Lung (tissue), 12 donors: ENCODE data around the gene ALDH1B1. TPM values are rescaled to one million over a fixed set of nuclear protein-coding genes. Genes with fewer than 3 reads are reported as not detected.

ENCODE experiments used
- ATAC-seq: fragments of 200-7000 bp; cut with Tn5 transposase; one replicate; pipeline ENCODE4 v1.9.1; 2020; ENCODE audit warnings: moderate number of reproducible peaks; ENCODE audit not compliant: insufficient read depth, low FRiP score
- DNase-seq, 3 donors: peaks; one replicate each; pipeline ENCODE4 v3.0.0-alpha.2; 2013 to 2017
- H3K27ac ChIP-seq, 2 donors: one replicate each; pipeline ENCODE4 v1.5.1; 2013; ENCODE audit warnings: mild to moderate bottlenecking in 2 of 2, moderate library complexity in 2 of 2, control low read depth in 1 of 2, inconsistent platforms in 1 of 2, low read depth in 1 of 2, low read length in 1 of 2
- H3K27me3 ChIP-seq, 3 donors: one replicate each; pipeline ENCODE4 v1.5.1; 2013; ENCODE audit warnings: low read length in 2 of 3; ENCODE audit not compliant: control insufficient read depth in 3 of 3, insufficient read depth in 3 of 3
- H3K36me3 ChIP-seq, 4 donors: one replicate each; pipeline ENCODE4 v1.5.1; 2013; ENCODE audit warnings: low read length in 4 of 4, mild to moderate bottlenecking in 1 of 4, moderate library complexity in 1 of 4; ENCODE audit not compliant: control insufficient read depth in 4 of 4, insufficient read depth in 4 of 4
- H3K4me1 ChIP-seq, 5 donors: one replicate each; pipeline ENCODE4 v1.5.1; 2013; ENCODE audit warnings: low read length in 5 of 5, mild to moderate bottlenecking in 2 of 5, moderate library complexity in 1 of 5; ENCODE audit not compliant: control insufficient read depth in 5 of 5, insufficient read depth in 5 of 5
- H3K4me3 ChIP-seq: one replicate; pipeline ENCODE4 v1.5.1; 2013; ENCODE audit warnings: mild to moderate bottlenecking, control low read depth, moderate library complexity
- H3K9ac ChIP-seq, 2 donors: one replicate each; pipeline ENCODE4 v1.5.1; 2013; ENCODE audit warnings: low read length in 2 of 2, control low read depth in 1 of 2; ENCODE audit not compliant: insufficient read depth in 1 of 2
- H3K9me3 ChIP-seq, 4 donors: one replicate each; pipeline ENCODE4 v1.5.1; 2013; ENCODE audit warnings: low read length in 3 of 4, mild to moderate bottlenecking in 1 of 4, moderate library complexity in 1 of 4; ENCODE audit not compliant: control insufficient read depth in 4 of 4, insufficient read depth in 3 of 4
- CTCF ChIP-seq: IDR thresholded peaks from 2 replicates; pipeline ENCODE4 v1.5.1; 2012; ENCODE audit warnings: mild to moderate bottlenecking; ENCODE audit errors: control extremely low read depth, extremely low read depth
- WGBS, 2 donors: extraction: QIAGEN DNeasy Blood & Tissue Kit; methylation state at CpG; one replicate each; pipeline ENCODE4 v1.1.7; 2013; 5-methylcytosine and 5-hydroxymethylcytosine counted together
- polyA plus RNA-seq, 2 donors: library from polyadenylated mRNA; stranded (reverse); fragments of 200-250 nt; gene quantifications; one replicate each; pipeline ENCODE4 v1.2.1, GENCODE V29; 2013
- total RNA-seq, 2 donors: library from RNA; depleted of rRNA in 1 of 2; stranded (reverse); fragments of >200 nt in 1 of 2; gene quantifications; one replicate each; pipeline ENCODE4 v1.2.1, GENCODE V29; 2014 to 2021
- donor health status: control.
- donor health status: control.
- donor health status: Bipolar disorder and iron deficiency.
- donor health status: healthy.
- donor health status: DM: yes; HTN: yes; CAD: no.

Gene ALDH1B1
- total and polyA plus RNA-seq, 4 donors = 6.4 to 21.1 (median 12.0) TPM

GRCh38 chr9:38344566-38345324, 47.8 kb upstream of the ALDH1B1 start:
- TF ChIP-seq CTCF = no peak
- peaks cover 0 to 3% (median 0%) of the 10 kb centered on the region in 4 donors for H3K9me3 ChIP-seq
- H3K27ac ChIP-seq = no peak overlapping the region
- no peak for ATAC-seq
- no peaks in the 10 kb centered on the region for H3K36me3 ChIP-seq
- DNase-seq = no peak
- H3K9ac ChIP-seq = no peak overlapping the region
- no peaks in the 10 kb centered on the region for H3K27me3 ChIP-seq
- H3K4me1 ChIP-seq = peaks cover 0 to 12% (median 2%) of the 10 kb centered on the region in 5 donors
- no peak overlapping the region for H3K4me3 ChIP-seq
- 78 to 91% methylated on average over 7 of the region's 7 CpGs for WGBS, 2 donors

GRCh38 chr9:38345851-38346755, 46.4 kb upstream of the ALDH1B1 start:
- Histone ChIP-seq H3K36me3 (no peaks in the 10 kb centered on the region), H3K27me3 (no peaks in the 10 kb centered on the region), H3K4me3 (no peak overlapping the region), H3K27ac (no peak overlapping the region), H3K9ac (no peak overlapping the region), H3K9me3 (peaks cover 0 to 3% (median 0%) of the 10 kb centered on the region in 4 donors), H3K4me1 (peaks cover 0 to 10% (median 0%) of the 10 kb centered on the region in 5 donors)
- TF ChIP-seq CTCF = no peak
- no peak for DNase-seq
- 90 to 92% methylated on average over 10 of the region's 10 CpGs for WGBS, 2 donors
- no peak for ATAC-seq

GRCh38 chr9:38346811-38347210, 45.7 kb upstream of the ALDH1B1 start:
- no peak for TF ChIP-seq CTCF
- Histone ChIP-seq H3K36me3 (no peaks in the 10 kb centered on the region), H3K4me1 (peaks cover 0 to 10% (median 0%) of the 10 kb centered on the region in 5 donors), H3K9ac (no peak overlapping the region), H3K27me3 (no peaks in the 10 kb centered on the region), H3K4me3 (no peak overlapping the region), H3K27ac (no peak overlapping the region), H3K9me3 (peaks cover 0 to 3% (median 0%) of the 10 kb centered on the region in 4 donors)
- ATAC-seq = no peak
- WGBS, 2 donors = 53 to 64% methylated on average over 7 of the region's 7 CpGs
- DNase-seq = peak; percentile 64 to 76 (median 73)
